ENCODE results near the gene HTR6. TPM values are rescaled to one million over a fixed set of nuclear protein-coding genes. Genes with fewer than 3 reads are reported as not detected.

Gene HTR6
- total and polyA plus RNA-seq, 2 of the 4 experiments (the other 2 are of a cell fraction): not detected

GRCh38 chr1:19646377-19647319 is 18.0 kb upstream of the HTR6 start:
- H3K56ac ChIP-seq (ENCODE audit: extremely low read depth, insufficient read depth, low read length): no peak overlapping the region
- H3K4me2 ChIP-seq (ENCODE audit: low read depth, low read length): peak overlapping the region; percentile 93; the same call in 1 of the 2 replicates
- H3K9me1 ChIP-seq (ENCODE audit: insufficient read depth, low read length): no peaks in the 10 kb centered on the region; the same call in 1 of the 2 replicates
- DNase-seq (no peak), ATAC-seq (ENCODE audit: low read depth) (no peak)
- no peaks in the 10 kb centered on the region for H3K9me3 ChIP-seq (ENCODE audit: control insufficient read depth, insufficient read depth, low read length)
- no peak overlapping the region for H2BK20ac ChIP-seq (ENCODE audit: low read depth, low read length)
- H3K9ac ChIP-seq (ENCODE audit: low read depth, low read length): no peak overlapping the region
- peak overlapping the region; percentile 13 for H2AFZ ChIP-seq (replicated peaks; ENCODE audit: low read length, poor library complexity)
- H3K4ac ChIP-seq (ENCODE audit: low read depth, low read length): no peak overlapping the region
- no peak overlapping the region for H4K5ac ChIP-seq (ENCODE audit: low read depth, low read length)
- no peak overlapping the region for H4K91ac ChIP-seq (ENCODE audit: insufficient read depth, low read depth, low read length)
- H2BK5ac ChIP-seq (ENCODE audit: low read depth, low read length, poor library complexity, severe bottlenecking): no peak overlapping the region
- dilution Hi-C loops (cut with HindIII; ENCODE audit: low sequenced_read_pairs, unreplicated experiment) (no loop called here), intact Hi-C loops (cut with micrococcal nuclease) (no loop called here), in situ Hi-C loops (cut with MboI; ENCODE audit: low sequenced_read_pairs) (loop anchor here (5.0 to 10.0 kb wide), 2 partner anchors 162 to 304 kb away; partner anchors contain the start of gene CAPZB)
- H3K79me1 ChIP-seq (ENCODE audit: low read depth in 1 of 2, low read length in 2 of 2): peaks cover 4 to 53% of the 10 kb centered on the region in 2 experiments; a peak in 2 of 4 replicates
- no peak overlapping the region for H3K14ac ChIP-seq (replicated peaks; ENCODE audit: low read depth, low read length)
- H2BK120ac ChIP-seq (ENCODE audit: low read depth, low read length): no peak overlapping the region
- TF ChIP-seq, protein P1, sequence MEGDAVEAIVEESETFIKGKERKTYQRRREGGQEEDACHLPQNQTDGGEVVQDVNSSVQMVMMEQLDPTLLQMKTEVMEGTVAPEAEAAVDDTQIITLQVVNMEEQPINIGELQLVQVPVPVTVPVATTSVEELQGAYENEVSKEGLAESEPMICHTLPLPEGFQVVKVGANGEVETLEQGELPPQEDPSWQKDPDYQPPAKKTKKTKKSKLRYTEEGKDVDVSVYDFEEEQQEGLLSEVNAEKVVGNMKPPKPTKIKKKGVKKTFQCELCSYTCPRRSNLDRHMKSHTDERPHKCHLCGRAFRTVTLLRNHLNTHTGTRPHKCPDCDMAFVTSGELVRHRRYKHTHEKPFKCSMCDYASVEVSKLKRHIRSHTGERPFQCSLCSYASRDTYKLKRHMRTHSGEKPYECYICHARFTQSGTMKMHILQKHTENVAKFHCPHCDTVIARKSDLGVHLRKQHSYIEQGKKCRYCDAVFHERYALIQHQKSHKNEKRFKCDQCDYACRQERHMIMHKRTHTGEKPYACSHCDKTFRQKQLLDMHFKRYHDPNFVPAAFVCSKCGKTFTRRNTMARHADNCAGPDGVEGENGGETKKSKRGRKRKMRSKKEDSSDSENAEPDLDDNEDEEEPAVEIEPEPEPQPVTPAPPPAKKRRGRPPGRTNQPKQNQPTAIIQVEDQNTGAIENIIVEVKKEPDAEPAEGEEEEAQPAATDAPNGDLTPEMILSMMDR (conservative IDR thresholded peaks at IDR 0.05; ENCODE audit: low read depth, low read length): no peak
- TF ChIP-seq CHD1 (IDR thresholded peaks at IDR 0.05; ENCODE audit: low read depth, low read length) (no peak), RCOR1 (IDR thresholded peaks at IDR 0.05; ENCODE audit: insufficient replicate concordance, low read length) (no peak), RAD21 (IDR thresholded peaks at IDR 0.05; ENCODE audit: low read length) (no peak), BHLHE40 (IDR thresholded peaks at IDR 0.05; ENCODE audit: low read depth, low read length) (no peak), MAZ (IDR thresholded peaks at IDR 0.05; ENCODE audit: borderline replicate concordance, low read depth, low read length) (no peak), MXI1 (IDR thresholded peaks at IDR 0.05; ENCODE audit: borderline replicate concordance, low read depth, low read length) (no peak), NFE2L2 (IDR thresholded peaks at IDR 0.05; ENCODE audit: low read depth, low read length) (no peak), SMC3 (IDR thresholded peaks at IDR 0.05; ENCODE audit: low read depth, low read length) (no peak)
- ChIA-PET CTCF (interaction anchor here (0.7 kb wide), 2 partner anchors 16 to 69 kb away, joined by 3 read pairs; no protein-coding TSS in a partner anchor), POLR2A (ENCODE audit: unreplicated experiment) (no interaction called here)
- H3K36me3 ChIP-seq (ENCODE audit: control insufficient read depth, insufficient read depth, low read length): peaks cover 2% of the 10 kb centered on the region; the same call in 1 of the 2 replicates
- no peak overlapping the region for H2BK15ac ChIP-seq (ENCODE audit: low read depth, low read length)
- no TSS peak for BruUV-seq (replicated peaks)
- peaks cover 44% of the 10 kb centered on the region for H4K20me1 ChIP-seq (ENCODE audit: insufficient read depth, low read length)
- H2AK9ac ChIP-seq (replicated peaks; ENCODE audit: low read depth, low read length, poor library complexity): no peak overlapping the region
- no peak overlapping the region for H2AK5ac ChIP-seq (ENCODE audit: low read depth, low read length)
- no peak overlapping the region for H3K18ac ChIP-seq (ENCODE audit: low read depth, low read length)
- H3K27ac ChIP-seq (ENCODE audit: insufficient read depth, low read length): no peak overlapping the region
- H3K4me1 ChIP-seq (ENCODE audit: control insufficient read depth, insufficient read depth, low read length): peaks cover 22% of the 10 kb centered on the region; the same call in 1 of the 2 replicates
- peak overlapping the region; percentile 8; the same call in 1 of the 2 replicates for H3K23ac ChIP-seq (ENCODE audit: low read depth, low read length)
- H3K4me3 ChIP-seq (ENCODE audit: insufficient read depth, low read depth, low read length): no peak overlapping the region; the same call in 1 of the 2 replicates
- no peak overlapping the region for H4K8ac ChIP-seq (ENCODE audit: low read depth in 2 of 2, low read length in 2 of 2)
- no peaks in the 10 kb centered on the region for H3K27me3 ChIP-seq (ENCODE audit: control insufficient read depth, insufficient read depth, low read length)
- no CpG with 5 or more reads among the region's 9 CpGs for WGBS, 2 experiments (ENCODE audit: extremely low coverage in 2 of 2, insufficient read length in 1 of 2)
